ENCODE measurements around the gene C1GALT1.

C1GALT1 gene

GRCh38 chr7:7207876-7208275, 25.5 kb downstream of the C1GALT1 start:
- TF ChIP-seq, protein P1, sequence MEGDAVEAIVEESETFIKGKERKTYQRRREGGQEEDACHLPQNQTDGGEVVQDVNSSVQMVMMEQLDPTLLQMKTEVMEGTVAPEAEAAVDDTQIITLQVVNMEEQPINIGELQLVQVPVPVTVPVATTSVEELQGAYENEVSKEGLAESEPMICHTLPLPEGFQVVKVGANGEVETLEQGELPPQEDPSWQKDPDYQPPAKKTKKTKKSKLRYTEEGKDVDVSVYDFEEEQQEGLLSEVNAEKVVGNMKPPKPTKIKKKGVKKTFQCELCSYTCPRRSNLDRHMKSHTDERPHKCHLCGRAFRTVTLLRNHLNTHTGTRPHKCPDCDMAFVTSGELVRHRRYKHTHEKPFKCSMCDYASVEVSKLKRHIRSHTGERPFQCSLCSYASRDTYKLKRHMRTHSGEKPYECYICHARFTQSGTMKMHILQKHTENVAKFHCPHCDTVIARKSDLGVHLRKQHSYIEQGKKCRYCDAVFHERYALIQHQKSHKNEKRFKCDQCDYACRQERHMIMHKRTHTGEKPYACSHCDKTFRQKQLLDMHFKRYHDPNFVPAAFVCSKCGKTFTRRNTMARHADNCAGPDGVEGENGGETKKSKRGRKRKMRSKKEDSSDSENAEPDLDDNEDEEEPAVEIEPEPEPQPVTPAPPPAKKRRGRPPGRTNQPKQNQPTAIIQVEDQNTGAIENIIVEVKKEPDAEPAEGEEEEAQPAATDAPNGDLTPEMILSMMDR (conservative IDR thresholded peaks at IDR 0.05): no peak
- no peak for TF ChIP-seq ZFX (IDR thresholded peaks at IDR 0.05)
- H3K27ac ChIP-seq: no peak overlapping the region

DNA sequence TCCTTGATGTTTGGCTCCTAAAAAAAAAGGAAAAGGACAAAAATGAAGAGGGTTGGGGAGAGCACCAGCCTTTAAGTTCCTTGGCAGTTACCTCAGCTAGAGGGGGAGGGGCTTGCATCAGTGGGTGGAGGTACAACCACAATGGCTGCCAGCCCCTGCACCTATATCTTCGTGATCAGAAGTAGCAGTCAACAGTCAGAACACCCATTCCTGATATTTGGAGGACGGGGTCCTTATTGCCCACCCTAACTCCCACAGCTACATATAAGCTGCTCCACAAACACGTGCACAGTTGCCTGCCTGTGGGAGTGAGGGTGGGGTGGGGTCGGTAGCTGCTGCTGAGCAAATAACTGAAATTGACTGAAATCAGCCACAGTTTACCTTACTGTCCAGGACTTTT, 26.2 kb downstream of the C1GALT1 start:
- TF ChIP-seq ZFX (IDR thresholded peaks at IDR 0.05): no peak
- TF ChIP-seq, protein P1 (conservative IDR thresholded peaks at IDR 0.05): no peak
- no peak overlapping the region for H3K27ac ChIP-seq

GRCh38 chr7:7209412-7210050, 27.2 kb downstream of the C1GALT1 start:
- no peak overlapping the region for H3K27ac ChIP-seq
- TF ChIP-seq, protein P1 (conservative IDR thresholded peaks at IDR 0.05): no peak
- TF ChIP-seq ZFX (IDR thresholded peaks at IDR 0.05): no peak

DNA sequence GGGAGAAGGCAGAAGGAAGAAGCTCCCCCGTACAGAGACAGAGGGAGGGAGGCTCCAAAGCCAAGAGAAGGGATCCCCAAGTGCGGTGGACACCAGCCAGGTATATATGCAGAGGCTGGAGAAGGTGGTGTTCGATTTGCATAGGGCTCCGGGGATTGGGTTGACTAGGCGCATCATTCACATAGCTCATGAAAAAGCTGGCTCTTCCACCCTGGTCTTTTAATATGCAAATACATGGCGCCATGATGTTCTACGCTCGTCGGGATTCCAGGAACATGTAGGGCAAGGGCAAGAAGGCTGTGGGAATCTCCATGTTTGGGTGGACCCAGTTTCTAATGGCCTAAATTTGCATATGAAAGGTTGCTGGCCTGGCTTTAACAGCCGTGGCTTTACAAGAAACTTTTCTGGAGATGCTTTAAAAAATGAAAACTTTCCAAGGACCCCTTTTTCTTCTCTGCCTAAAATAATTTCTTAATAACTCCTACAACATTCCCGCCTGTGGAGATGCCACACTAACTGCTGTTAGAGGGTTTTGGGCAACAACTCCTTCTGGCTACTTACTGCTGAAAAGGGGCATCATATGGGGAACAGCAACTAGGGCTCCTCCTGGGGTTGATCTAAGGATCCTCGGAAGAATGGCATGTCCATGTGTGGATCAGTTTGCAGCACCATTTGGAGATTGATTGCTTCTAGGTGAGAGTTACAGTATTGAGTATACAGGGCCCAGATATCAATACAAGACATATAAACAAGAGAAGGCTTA, 28.3 kb downstream of the C1GALT1 start:
- TF ChIP-seq ZFX (IDR thresholded peaks at IDR 0.05): no peak
- TF ChIP-seq, protein P1 (conservative IDR thresholded peaks at IDR 0.05): no peak
- H3K27ac ChIP-seq: no peak overlapping the region

DNA sequence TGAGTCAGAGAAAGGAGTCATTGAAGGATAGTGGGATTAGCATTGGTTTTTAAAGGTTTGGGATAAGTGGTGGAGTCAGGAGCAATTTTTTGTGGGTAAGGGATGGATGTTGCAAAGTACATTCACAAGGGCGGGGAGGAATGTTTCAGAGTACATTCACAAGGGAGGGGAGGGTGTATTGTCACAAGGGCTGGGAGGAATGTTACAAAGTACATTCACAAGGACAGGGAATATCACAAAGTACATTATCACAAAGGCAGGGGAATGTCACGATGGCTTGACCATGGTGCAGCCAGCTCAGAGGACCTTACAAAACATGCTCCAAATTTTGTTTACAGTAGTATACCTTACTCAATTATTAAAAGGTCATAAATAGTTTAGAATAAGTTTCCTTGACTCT, 30.3 kb downstream of the C1GALT1 start:
- H3K27ac ChIP-seq: no peak overlapping the region
- no peak for TF ChIP-seq ZFX (IDR thresholded peaks at IDR 0.05)
- TF ChIP-seq, protein P1 (conservative IDR thresholded peaks at IDR 0.05): no peak

- no peak overlapping the region for H3K27ac ChIP-seq
- TF ChIP-seq, protein P1 (conservative IDR thresholded peaks at IDR 0.05): no peak
- TF ChIP-seq ZFX (IDR thresholded peaks at IDR 0.05): no peak
These were observed 32.3 kb downstream of the C1GALT1 start for GRCh38 chr7:7214398-7215347.

Data from C4-2B (cell line).